Measurements from ENCODE around the gene FMNL2. TPM values are rescaled to one million over a fixed set of nuclear protein-coding genes. Genes with fewer than 3 reads are reported as not detected.

The FMNL2 gene
- total RNA-seq, 1 donor from 2014 or later: 34.3 TPM

DNA sequence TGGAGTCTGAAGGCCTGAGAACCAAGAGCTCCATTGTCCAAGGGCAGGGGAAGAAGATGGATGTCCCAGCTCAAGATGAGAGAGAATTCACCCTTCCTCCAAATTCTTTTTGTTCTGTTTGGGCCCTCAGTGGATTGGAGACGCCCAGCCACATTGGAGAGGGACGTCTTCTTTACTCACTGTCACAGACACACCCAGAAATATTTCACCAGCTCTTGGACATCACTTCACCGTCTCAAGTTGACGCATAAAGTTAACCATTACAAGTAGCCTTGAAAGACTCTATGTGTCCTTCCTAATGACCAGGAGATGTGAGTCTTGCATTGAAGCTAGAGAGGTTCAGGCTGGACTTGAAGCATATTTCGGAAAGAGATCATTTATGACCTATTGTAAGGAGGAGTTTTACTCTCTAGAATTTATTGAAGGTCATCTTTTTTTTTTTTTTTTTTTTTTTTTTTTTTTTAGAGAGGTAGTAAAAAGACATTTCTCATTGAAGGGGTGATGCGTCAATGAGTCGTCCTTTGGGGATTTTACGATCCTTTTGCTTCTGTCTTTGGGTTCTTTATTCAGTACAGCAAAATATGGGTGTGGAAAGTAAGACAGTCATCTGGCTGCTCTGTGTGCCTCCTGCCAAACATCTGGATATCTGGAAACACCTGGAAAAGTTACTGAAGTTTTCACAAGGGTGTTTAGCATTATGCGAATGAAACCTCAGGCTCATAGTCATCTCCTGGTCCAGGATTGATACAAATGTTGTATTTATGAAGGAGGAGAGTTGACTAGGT, 264.2 kb downstream of the FMNL2 start:
- Mint-ChIP-seq H3K36me3 (ENCODE audit: low read depth, unreplicated experiment) (peaks cover 6% of the 10 kb centered on the region), H3K27ac (ENCODE audit: unreplicated experiment) (no peak overlapping the region), H3K9me3 (ENCODE audit: unreplicated experiment) (no peaks in the 10 kb centered on the region), H3K27me3 (ENCODE audit: low read depth, unreplicated experiment) (no peaks in the 10 kb centered on the region), H3K4me3 (ENCODE audit: unreplicated experiment) (no peak overlapping the region), H3K4me1 (ENCODE audit: low read depth, unreplicated experiment) (peaks cover 30% of the 10 kb centered on the region)
- Histone ChIP-seq H3K27ac (ENCODE audit: low read depth, low read length) (no peak overlapping the region), H3K27me3 (ENCODE audit: insufficient read depth, low read length) (no peaks in the 10 kb centered on the region), H3K36me3 (ENCODE audit: insufficient read depth, low read length) (no peaks in the 10 kb centered on the region), H3K9ac (ENCODE audit: low read length) (no peak overlapping the region), H3K79me2 (ENCODE audit: insufficient read depth, low read length) (no peaks in the 10 kb centered on the region), H3K4me3 (ENCODE audit: insufficient read depth, low read depth, low read length) (no peak overlapping the region), H4K20me1 (ENCODE audit: insufficient read depth, low read length) (no peaks in the 10 kb centered on the region), H3K4me2 (ENCODE audit: low read length) (no peak overlapping the region), H2AFZ (ENCODE audit: low read depth, low read length) (no peak overlapping the region), H3K9me3 (ENCODE audit: insufficient read depth, low read depth, low read length) (no peaks in the 10 kb centered on the region), H3K4me1 (ENCODE audit: insufficient read depth, low read length) (no peaks in the 10 kb centered on the region)
- TF ChIP-seq EZH2 (IDR thresholded peaks at IDR 0.05; ENCODE audit: insufficient read depth, low read length): no peak
- TF ChIP-seq, protein P1, sequence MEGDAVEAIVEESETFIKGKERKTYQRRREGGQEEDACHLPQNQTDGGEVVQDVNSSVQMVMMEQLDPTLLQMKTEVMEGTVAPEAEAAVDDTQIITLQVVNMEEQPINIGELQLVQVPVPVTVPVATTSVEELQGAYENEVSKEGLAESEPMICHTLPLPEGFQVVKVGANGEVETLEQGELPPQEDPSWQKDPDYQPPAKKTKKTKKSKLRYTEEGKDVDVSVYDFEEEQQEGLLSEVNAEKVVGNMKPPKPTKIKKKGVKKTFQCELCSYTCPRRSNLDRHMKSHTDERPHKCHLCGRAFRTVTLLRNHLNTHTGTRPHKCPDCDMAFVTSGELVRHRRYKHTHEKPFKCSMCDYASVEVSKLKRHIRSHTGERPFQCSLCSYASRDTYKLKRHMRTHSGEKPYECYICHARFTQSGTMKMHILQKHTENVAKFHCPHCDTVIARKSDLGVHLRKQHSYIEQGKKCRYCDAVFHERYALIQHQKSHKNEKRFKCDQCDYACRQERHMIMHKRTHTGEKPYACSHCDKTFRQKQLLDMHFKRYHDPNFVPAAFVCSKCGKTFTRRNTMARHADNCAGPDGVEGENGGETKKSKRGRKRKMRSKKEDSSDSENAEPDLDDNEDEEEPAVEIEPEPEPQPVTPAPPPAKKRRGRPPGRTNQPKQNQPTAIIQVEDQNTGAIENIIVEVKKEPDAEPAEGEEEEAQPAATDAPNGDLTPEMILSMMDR (IDR thresholded peaks at IDR 0.05; ENCODE audit: insufficient read depth, low read depth, low read length): no peak
- no peak for DNase-seq (ENCODE audit: low read depth)
- FAIRE-seq: no peak

DNA sequence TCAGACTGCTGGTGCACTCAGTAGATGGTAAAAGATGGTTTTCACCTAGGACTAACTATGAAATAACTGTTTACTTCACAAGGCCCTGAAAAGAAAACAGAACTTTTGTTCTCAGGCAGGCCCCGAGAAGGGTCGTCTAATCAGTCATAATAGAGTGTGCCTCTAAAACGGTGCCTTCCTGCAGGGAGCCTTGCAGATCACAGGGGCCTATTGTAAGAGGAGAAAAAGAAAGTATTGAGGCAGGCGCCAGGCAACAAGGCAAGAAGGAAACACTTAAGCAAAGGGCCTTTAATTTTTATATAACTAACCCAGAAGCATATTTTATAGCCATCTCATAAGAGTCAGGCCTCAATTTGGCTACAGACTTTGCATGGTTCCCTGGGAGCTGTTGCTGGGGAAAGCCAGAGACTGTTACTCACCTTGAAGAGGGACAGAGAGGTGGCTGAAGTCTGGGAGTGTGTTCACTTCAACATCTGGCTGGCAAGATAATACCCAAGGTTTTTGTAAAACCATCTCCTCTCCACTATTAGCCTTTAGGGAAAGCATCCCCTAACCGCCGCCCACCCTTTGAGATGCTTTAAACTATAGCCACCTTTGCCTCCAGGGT, 265.2 kb downstream of the FMNL2 start:
- no peak overlapping the region for H3K27ac ChIP-seq (ENCODE audit: low read depth, low read length)
- no peaks in the 10 kb centered on the region for H3K27me3 Mint-ChIP-seq (ENCODE audit: low read depth, unreplicated experiment)
- H3K79me2 ChIP-seq (ENCODE audit: insufficient read depth, low read length): no peaks in the 10 kb centered on the region
- H3K9ac ChIP-seq (ENCODE audit: low read length): no peak overlapping the region
- FAIRE-seq (no peak), DNase-seq (ENCODE audit: low read depth) (no peak)
- no peaks in the 10 kb centered on the region for H4K20me1 ChIP-seq (ENCODE audit: insufficient read depth, low read length)
- H3K4me2 ChIP-seq (ENCODE audit: low read length): no peak overlapping the region
- no peaks in the 10 kb centered on the region for H3K9me3 ChIP-seq (ENCODE audit: insufficient read depth, low read depth, low read length)
- no peaks in the 10 kb centered on the region for H3K4me1 ChIP-seq (ENCODE audit: insufficient read depth, low read length)
- H3K9me3 Mint-ChIP-seq (ENCODE audit: unreplicated experiment): no peaks in the 10 kb centered on the region
- no peak overlapping the region for H3K4me3 ChIP-seq (ENCODE audit: insufficient read depth, low read depth, low read length)
- H3K27me3 ChIP-seq (ENCODE audit: insufficient read depth, low read length): no peaks in the 10 kb centered on the region
- no peak for TF ChIP-seq EZH2 (IDR thresholded peaks at IDR 0.05; ENCODE audit: insufficient read depth, low read length)
- TF ChIP-seq, protein P1 (IDR thresholded peaks at IDR 0.05; ENCODE audit: insufficient read depth, low read depth, low read length): no peak
- H3K4me3 Mint-ChIP-seq (ENCODE audit: unreplicated experiment): no peak overlapping the region
- H3K4me1 Mint-ChIP-seq (ENCODE audit: low read depth, unreplicated experiment): peaks cover 32% of the 10 kb centered on the region
- H3K36me3 Mint-ChIP-seq (ENCODE audit: low read depth, unreplicated experiment): peaks cover 6% of the 10 kb centered on the region
- no peaks in the 10 kb centered on the region for H3K36me3 ChIP-seq (ENCODE audit: insufficient read depth, low read length)
- H3K27ac Mint-ChIP-seq (ENCODE audit: unreplicated experiment): peak overlapping the region; percentile 20
- H2AFZ ChIP-seq (ENCODE audit: low read depth, low read length): no peak overlapping the region

DNA sequence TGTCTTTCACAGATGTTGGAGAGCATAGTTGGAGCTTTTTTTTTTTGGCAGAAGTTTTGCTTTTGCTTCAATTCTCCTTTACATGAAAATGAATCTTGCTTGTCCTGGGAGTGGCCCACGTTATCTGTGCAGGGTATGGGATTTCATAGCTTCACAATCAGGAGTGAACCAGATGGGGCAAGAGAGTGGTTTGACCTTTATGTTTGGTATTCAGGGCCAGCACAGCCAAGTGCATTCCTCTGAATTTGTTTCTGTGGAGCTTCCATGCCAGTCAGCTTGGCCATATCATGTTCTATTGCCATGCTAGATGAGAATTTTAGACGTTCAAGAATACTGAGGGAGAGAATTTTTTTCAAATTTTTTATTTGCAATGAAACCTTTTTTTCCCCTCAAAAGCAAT, 265.7 kb downstream of the FMNL2 start:
- no peaks in the 10 kb centered on the region for H3K27me3 Mint-ChIP-seq (ENCODE audit: low read depth, unreplicated experiment)
- H3K4me1 Mint-ChIP-seq (ENCODE audit: low read depth, unreplicated experiment): peaks cover 32% of the 10 kb centered on the region
- Histone ChIP-seq H3K79me2 (ENCODE audit: insufficient read depth, low read length) (no peaks in the 10 kb centered on the region), H3K27me3 (ENCODE audit: insufficient read depth, low read length) (no peaks in the 10 kb centered on the region), H3K36me3 (ENCODE audit: insufficient read depth, low read length) (no peaks in the 10 kb centered on the region), H4K20me1 (ENCODE audit: insufficient read depth, low read length) (no peaks in the 10 kb centered on the region), H3K27ac (ENCODE audit: low read depth, low read length) (no peak overlapping the region), H3K9me3 (ENCODE audit: insufficient read depth, low read depth, low read length) (no peaks in the 10 kb centered on the region), H2AFZ (ENCODE audit: low read depth, low read length) (no peak overlapping the region), H3K9ac (ENCODE audit: low read length) (no peak overlapping the region), H3K4me2 (ENCODE audit: low read length) (no peak overlapping the region), H3K4me3 (ENCODE audit: insufficient read depth, low read depth, low read length) (no peak overlapping the region), H3K4me1 (ENCODE audit: insufficient read depth, low read length) (no peaks in the 10 kb centered on the region)
- no peaks in the 10 kb centered on the region for H3K9me3 Mint-ChIP-seq (ENCODE audit: unreplicated experiment)
- DNase-seq (ENCODE audit: low read depth) (peak; percentile 39), FAIRE-seq (no peak)
- peaks cover 4% of the 10 kb centered on the region for H3K36me3 Mint-ChIP-seq (ENCODE audit: low read depth, unreplicated experiment)
- TF ChIP-seq, protein P1 (IDR thresholded peaks at IDR 0.05; ENCODE audit: insufficient read depth, low read depth, low read length): no peak
- TF ChIP-seq EZH2 (IDR thresholded peaks at IDR 0.05; ENCODE audit: insufficient read depth, low read length): no peak
- H3K4me3 Mint-ChIP-seq (ENCODE audit: unreplicated experiment): no peak overlapping the region
- peak overlapping the region; percentile 10 for H3K27ac Mint-ChIP-seq (ENCODE audit: unreplicated experiment)

Measured in astrocyte (in vitro differentiated cells and primary cell).